ENCODE measurements around the gene MAP4K4.

MAP4K4 gene

DNA sequence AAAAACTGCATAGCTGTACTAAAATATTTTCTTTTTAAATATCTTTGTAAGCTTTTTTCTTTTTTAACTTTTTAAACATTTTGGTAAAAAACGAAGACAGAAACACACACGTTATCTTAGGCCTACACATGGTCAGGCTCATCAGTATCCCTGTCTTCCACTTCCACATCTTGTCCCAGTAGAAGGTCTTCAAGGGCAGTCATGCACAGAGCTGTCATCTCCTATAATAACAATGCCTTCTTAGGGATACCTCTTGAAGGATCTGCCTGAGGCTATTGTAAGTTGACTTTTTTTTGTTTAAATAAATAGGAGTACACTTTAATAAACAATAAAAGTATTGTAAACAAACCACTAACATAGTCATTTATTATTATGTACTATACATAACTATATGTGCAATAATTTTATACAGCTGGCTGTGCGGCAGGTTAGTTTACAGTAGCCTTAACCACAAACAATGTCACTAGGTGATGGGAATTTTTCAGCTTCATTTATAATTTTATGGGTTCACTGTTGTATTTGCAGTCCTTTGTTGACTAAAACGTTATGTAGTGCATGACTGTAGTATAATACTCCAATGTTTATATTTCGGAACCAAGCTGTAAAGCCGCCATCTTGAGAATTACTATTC, 124.4 kb downstream of the MAP4K4 start:
- H3K27me3 ChIP-seq (ENCODE audit: control insufficient read depth in 3 of 3, insufficient read depth in 3 of 3, low read depth in 1 of 3, low read length in 3 of 3) = no peaks in the 10 kb centered on the region
- H2BK15ac ChIP-seq (ENCODE audit: low read length) = no peak overlapping the region
- no peak overlapping the region for H3K27ac ChIP-seq (replicated peaks; ENCODE audit: low read length)

DNA sequence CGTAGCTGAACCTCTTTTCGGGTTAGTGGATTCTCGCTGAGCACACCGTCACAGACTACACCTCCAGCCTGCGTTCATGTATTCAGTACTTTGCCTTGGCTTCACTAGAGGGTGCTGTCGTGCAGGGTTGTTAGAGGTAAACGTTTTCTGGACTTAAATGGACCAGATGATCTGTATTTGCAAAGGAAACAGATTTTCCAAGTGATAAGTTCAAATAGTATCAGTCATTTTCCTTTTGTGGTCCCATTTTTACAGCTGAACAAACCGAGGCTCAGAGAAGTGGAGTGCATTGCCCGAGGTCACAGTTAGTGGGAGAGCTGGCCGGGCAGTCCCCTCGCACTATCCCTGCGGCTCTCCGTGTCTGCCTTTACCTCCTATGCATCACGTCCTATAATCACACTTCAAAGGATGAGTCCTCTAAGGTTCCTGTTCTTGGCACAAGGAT, 125.9 kb downstream of the MAP4K4 start:
- Histone ChIP-seq H2BK12ac (ENCODE audit: low read length) (no peak overlapping the region), H3K9me3 (replicated peaks in 1 of 2; ENCODE audit: control insufficient read depth in 2 of 2, insufficient read depth in 1 of 2, low read depth in 1 of 2, low read length in 2 of 2) (no peaks in the 10 kb centered on the region), H3K9ac (ENCODE audit: low read depth, low read length, poor library complexity) (no peak overlapping the region), H4K8ac (ENCODE audit: low read depth, low read length) (no peak overlapping the region), H4K91ac (ENCODE audit: low read depth, low read length, poor library complexity) (no peak overlapping the region), H3K14ac (ENCODE audit: low read length) (no peak overlapping the region), H3K79me1 (ENCODE audit: low read depth, low read length) (no peaks in the 10 kb centered on the region), H3K27me3 (ENCODE audit: control insufficient read depth in 3 of 3, insufficient read depth in 3 of 3, low read depth in 1 of 3, low read length in 3 of 3) (no peaks in the 10 kb centered on the region), H3K4me3 (ENCODE audit: low read length in 2 of 2) (no peak overlapping the region), H3K18ac (ENCODE audit: low read length) (no peak overlapping the region), H2BK5ac (ENCODE audit: low read length) (no peak overlapping the region), H3K36me3 (replicated peaks in 1 of 2; ENCODE audit: control insufficient read depth in 2 of 2, insufficient read depth in 2 of 2, low read length in 2 of 2) (peaks cover 3 to 42% of the 10 kb centered on the region in 2 donors), H3K4ac (ENCODE audit: low read length) (no peak overlapping the region), H2AK5ac (ENCODE audit: low read depth, low read length) (no peak overlapping the region), H3K4me1 (ENCODE audit: control insufficient read depth in 2 of 2, insufficient read depth in 1 of 2, low read depth in 1 of 2, low read length in 2 of 2) (peaks cover 5 to 15% of the 10 kb centered on the region in 2 donors), H3K23ac (ENCODE audit: low read depth, low read length, poor library complexity) (no peak overlapping the region), H2BK120ac (ENCODE audit: low read depth, low read length) (no peak overlapping the region), H3K27ac (replicated peaks; ENCODE audit: low read length) (no peak overlapping the region), H3K4me2 (ENCODE audit: insufficient read depth, low read length, poor library complexity, severe bottlenecking) (no peak overlapping the region), H2BK15ac (ENCODE audit: low read length) (no peak overlapping the region), H2AFZ (ENCODE audit: low read length) (no peak overlapping the region)
- WGBS, 2 donors (ENCODE audit: extremely low coverage in 2 of 2, insufficient read length in 2 of 2, insufficient replicate concordance in 1 of 2) = no CpG with 5 or more reads among the region's 14 CpGs
- DNase-seq (ENCODE audit: low spot score) = peak; percentile 54

More for the DNA sequence above, 124.4 kb downstream of the MAP4K4 start:
- Histone ChIP-seq H2AFZ (ENCODE audit: low read length) (no peak overlapping the region), H3K79me1 (ENCODE audit: low read depth, low read length) (no peaks in the 10 kb centered on the region), H3K18ac (ENCODE audit: low read length) (no peak overlapping the region), H3K36me3 (replicated peaks in 1 of 2; ENCODE audit: control insufficient read depth in 2 of 2, insufficient read depth in 2 of 2, low read length in 2 of 2) (peaks cover 0 to 28% of the 10 kb centered on the region in 2 donors), H4K91ac (ENCODE audit: low read depth, low read length, poor library complexity) (no peak overlapping the region), H4K8ac (ENCODE audit: low read depth, low read length) (no peak overlapping the region), H2BK120ac (ENCODE audit: low read depth, low read length) (no peak overlapping the region), H2AK5ac (ENCODE audit: low read depth, low read length) (no peak overlapping the region), H3K14ac (ENCODE audit: low read length) (no peak overlapping the region), H2BK5ac (ENCODE audit: low read length) (no peak overlapping the region), H3K4me2 (ENCODE audit: insufficient read depth, low read length, poor library complexity, severe bottlenecking) (no peak overlapping the region), H2BK12ac (ENCODE audit: low read length) (no peak overlapping the region), H3K4me1 (ENCODE audit: control insufficient read depth in 2 of 2, insufficient read depth in 1 of 2, low read depth in 1 of 2, low read length in 2 of 2) (peaks cover 5 to 19% of the 10 kb centered on the region in 2 donors), H3K4ac (ENCODE audit: low read length) (no peak overlapping the region), H3K9me3 (replicated peaks in 1 of 2; ENCODE audit: control insufficient read depth in 2 of 2, insufficient read depth in 1 of 2, low read depth in 1 of 2, low read length in 2 of 2) (no peaks in the 10 kb centered on the region), H3K4me3 (ENCODE audit: low read length in 2 of 2) (no peak overlapping the region), H3K23ac (ENCODE audit: low read depth, low read length, poor library complexity) (no peak overlapping the region), H3K9ac (ENCODE audit: low read depth, low read length, poor library complexity) (no peak overlapping the region)
- no CpG with 5 or more reads among the region's 6 CpGs for WGBS, 2 donors (ENCODE audit: extremely low coverage in 2 of 2, insufficient read length in 2 of 2, insufficient replicate concordance in 1 of 2)
- DNase-seq (ENCODE audit: low spot score) = no peak

DNA sequence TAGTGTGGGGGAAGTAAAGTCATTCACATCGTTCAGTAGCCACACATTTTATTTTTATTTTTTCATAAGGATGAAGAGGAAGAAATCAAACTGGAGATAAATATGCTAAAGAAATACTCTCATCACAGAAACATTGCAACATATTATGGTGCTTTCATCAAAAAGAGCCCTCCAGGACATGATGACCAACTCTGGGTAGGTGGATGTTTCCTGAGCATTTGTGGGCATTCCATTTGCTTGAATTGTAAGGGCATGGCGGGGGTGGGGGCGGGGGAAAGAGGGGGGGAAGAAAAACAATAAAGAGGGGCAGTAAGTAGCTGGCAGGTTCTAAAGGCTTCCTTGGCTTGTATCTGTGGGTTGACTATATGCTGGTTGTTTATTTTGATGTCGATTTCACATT, 126.4 kb downstream of the MAP4K4 start:
- Histone ChIP-seq H3K79me1 (ENCODE audit: low read depth, low read length) (no peaks in the 10 kb centered on the region), H3K4ac (ENCODE audit: low read length) (no peak overlapping the region), H3K4me3 (ENCODE audit: low read length in 2 of 2) (no peak overlapping the region), H3K9me3 (replicated peaks in 1 of 2; ENCODE audit: control insufficient read depth in 2 of 2, insufficient read depth in 1 of 2, low read depth in 1 of 2, low read length in 2 of 2) (no peaks in the 10 kb centered on the region), H2BK120ac (ENCODE audit: low read depth, low read length) (no peak overlapping the region), H3K14ac (ENCODE audit: low read length) (no peak overlapping the region), H3K9ac (ENCODE audit: low read depth, low read length, poor library complexity) (no peak overlapping the region), H2AFZ (ENCODE audit: low read length) (no peak overlapping the region), H4K91ac (ENCODE audit: low read depth, low read length, poor library complexity) (no peak overlapping the region), H3K27me3 (ENCODE audit: control insufficient read depth in 3 of 3, insufficient read depth in 3 of 3, low read depth in 1 of 3, low read length in 3 of 3) (no peaks in the 10 kb centered on the region), H3K23ac (ENCODE audit: low read depth, low read length, poor library complexity) (no peak overlapping the region), H3K36me3 (replicated peaks in 1 of 2; ENCODE audit: control insufficient read depth in 2 of 2, insufficient read depth in 2 of 2, low read length in 2 of 2) (peaks cover 4 to 47% of the 10 kb centered on the region in 2 donors), H3K4me1 (ENCODE audit: control insufficient read depth in 2 of 2, insufficient read depth in 1 of 2, low read depth in 1 of 2, low read length in 2 of 2) (peaks cover 2 to 13% of the 10 kb centered on the region in 2 donors), H2BK5ac (ENCODE audit: low read length) (no peak overlapping the region), H4K8ac (ENCODE audit: low read depth, low read length) (no peak overlapping the region), H3K4me2 (ENCODE audit: insufficient read depth, low read length, poor library complexity, severe bottlenecking) (no peak overlapping the region), H3K18ac (ENCODE audit: low read length) (no peak overlapping the region), H3K27ac (replicated peaks; ENCODE audit: low read length) (no peak overlapping the region), H2BK15ac (ENCODE audit: low read length) (no peak overlapping the region), H2BK12ac (ENCODE audit: low read length) (no peak overlapping the region), H2AK5ac (ENCODE audit: low read depth, low read length) (no peak overlapping the region)
- WGBS, 2 donors (ENCODE audit: extremely low coverage in 2 of 2, insufficient read length in 2 of 2, insufficient replicate concordance in 1 of 2) = no CpG with 5 or more reads among the region's 4 CpGs
- DNase-seq (ENCODE audit: low spot score) = no peak

DNA sequence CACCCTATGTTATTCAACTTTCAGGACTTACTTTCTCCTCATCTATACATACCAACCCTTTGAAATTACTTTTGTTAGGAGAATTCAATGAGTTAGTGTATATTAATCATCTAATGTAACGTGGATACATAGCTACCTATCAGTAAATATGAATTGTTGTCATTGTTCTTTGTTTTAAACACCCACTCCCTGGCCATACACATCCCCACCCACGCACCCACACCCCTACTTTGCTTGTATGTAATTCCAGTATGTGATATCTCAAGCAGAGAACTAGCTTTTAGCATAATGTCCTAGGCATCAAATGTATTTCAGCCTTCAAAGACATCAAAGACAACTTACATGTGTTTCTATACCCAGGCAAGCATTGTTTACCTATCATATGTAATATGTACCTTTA, 129.2 kb downstream of the MAP4K4 start:
- Histone ChIP-seq H3K4ac (ENCODE audit: low read length) (no peak overlapping the region), H2BK15ac (ENCODE audit: low read length) (no peak overlapping the region), H3K27ac (replicated peaks; ENCODE audit: low read length) (no peak overlapping the region), H3K4me1 (ENCODE audit: control insufficient read depth in 2 of 2, insufficient read depth in 1 of 2, low read depth in 1 of 2, low read length in 2 of 2) (peaks cover 0 to 3% of the 10 kb centered on the region in 2 donors), H3K18ac (ENCODE audit: low read length) (no peak overlapping the region), H3K27me3 (ENCODE audit: control insufficient read depth in 3 of 3, insufficient read depth in 3 of 3, low read depth in 1 of 3, low read length in 3 of 3) (no peaks in the 10 kb centered on the region), H3K23ac (ENCODE audit: low read depth, low read length, poor library complexity) (no peak overlapping the region), H3K79me1 (ENCODE audit: low read depth, low read length) (peaks cover 3% of the 10 kb centered on the region), H2BK12ac (ENCODE audit: low read length) (no peak overlapping the region), H3K9me3 (replicated peaks in 1 of 2; ENCODE audit: control insufficient read depth in 2 of 2, insufficient read depth in 1 of 2, low read depth in 1 of 2, low read length in 2 of 2) (no peaks in the 10 kb centered on the region), H2AFZ (ENCODE audit: low read length) (no peak overlapping the region), H3K4me3 (ENCODE audit: low read length in 2 of 2) (no peak overlapping the region), H4K8ac (ENCODE audit: low read depth, low read length) (no peak overlapping the region), H2BK120ac (ENCODE audit: low read depth, low read length) (no peak overlapping the region), H4K91ac (ENCODE audit: low read depth, low read length, poor library complexity) (no peak overlapping the region), H3K36me3 (replicated peaks in 1 of 2; ENCODE audit: control insufficient read depth in 2 of 2, insufficient read depth in 2 of 2, low read length in 2 of 2) (peaks cover 16 to 76% of the 10 kb centered on the region in 2 donors), H3K4me2 (ENCODE audit: insufficient read depth, low read length, poor library complexity, severe bottlenecking) (no peak overlapping the region), H2BK5ac (ENCODE audit: low read length) (no peak overlapping the region), H3K9ac (ENCODE audit: low read depth, low read length, poor library complexity) (no peak overlapping the region), H2AK5ac (ENCODE audit: low read depth, low read length) (no peak overlapping the region), H3K14ac (ENCODE audit: low read length) (no peak overlapping the region)
- DNase-seq (ENCODE audit: low spot score) = no peak
- no CpG with 5 or more reads among the region's 2 CpGs for WGBS, 2 donors (ENCODE audit: extremely low coverage in 2 of 2, insufficient read length in 2 of 2, insufficient replicate concordance in 1 of 2)
